ENCODE measurements around the gene MOBP.

Gene MOBP

DNA sequence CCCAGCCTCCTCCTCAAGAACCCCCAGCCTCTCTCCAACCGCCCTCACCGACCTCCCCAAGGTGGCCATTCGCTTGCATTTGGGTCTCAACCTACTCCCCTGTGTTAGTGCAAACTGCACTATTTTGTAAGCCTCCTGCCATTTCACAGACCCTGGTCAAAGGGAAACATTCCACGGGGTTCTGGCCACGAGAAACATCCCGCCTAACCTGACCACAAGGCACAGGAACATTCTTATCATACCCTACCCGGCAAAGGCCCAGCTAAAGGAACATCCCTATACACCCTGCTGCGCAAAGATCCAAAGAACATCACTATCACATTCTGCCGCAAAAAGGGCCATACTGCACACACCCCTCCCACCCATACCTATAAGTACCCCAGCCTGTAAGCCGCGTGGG, 38.0 kb upstream of the MOBP start:
- no peak overlapping the region for H2AFZ ChIP-seq (ENCODE audit: low read depth)

GRCh38 chr3:39432342-39432741, 35.1 kb upstream of the MOBP start:
- no peaks in the 10 kb centered on the region for H4K20me1 ChIP-seq (ENCODE audit: insufficient read depth)
- no peak overlapping the region for H2AFZ ChIP-seq (ENCODE audit: low read depth)
- H3K36me3 ChIP-seq (ENCODE audit: insufficient read depth), result no peaks in the 10 kb centered on the region
- H3K9ac ChIP-seq, result no peak overlapping the region
- no peaks in the 10 kb centered on the region for H3K79me2 ChIP-seq (ENCODE audit: insufficient read depth, low read depth)
- no peak overlapping the region for H3K4me2 ChIP-seq
- H3K4me3 ChIP-seq (IDR thresholded peaks at IDR 0.05; ENCODE audit: insufficient read depth, low read depth, low read length), result no peak overlapping the region
- no peak overlapping the region for H3K27ac ChIP-seq
- H3K4me1 ChIP-seq (ENCODE audit: low read depth, poor library complexity, severe bottlenecking), result no peaks in the 10 kb centered on the region
- no peaks in the 10 kb centered on the region for H3K27me3 ChIP-seq (ENCODE audit: insufficient read depth, low read depth)
- TF ChIP-seq, protein P1, sequence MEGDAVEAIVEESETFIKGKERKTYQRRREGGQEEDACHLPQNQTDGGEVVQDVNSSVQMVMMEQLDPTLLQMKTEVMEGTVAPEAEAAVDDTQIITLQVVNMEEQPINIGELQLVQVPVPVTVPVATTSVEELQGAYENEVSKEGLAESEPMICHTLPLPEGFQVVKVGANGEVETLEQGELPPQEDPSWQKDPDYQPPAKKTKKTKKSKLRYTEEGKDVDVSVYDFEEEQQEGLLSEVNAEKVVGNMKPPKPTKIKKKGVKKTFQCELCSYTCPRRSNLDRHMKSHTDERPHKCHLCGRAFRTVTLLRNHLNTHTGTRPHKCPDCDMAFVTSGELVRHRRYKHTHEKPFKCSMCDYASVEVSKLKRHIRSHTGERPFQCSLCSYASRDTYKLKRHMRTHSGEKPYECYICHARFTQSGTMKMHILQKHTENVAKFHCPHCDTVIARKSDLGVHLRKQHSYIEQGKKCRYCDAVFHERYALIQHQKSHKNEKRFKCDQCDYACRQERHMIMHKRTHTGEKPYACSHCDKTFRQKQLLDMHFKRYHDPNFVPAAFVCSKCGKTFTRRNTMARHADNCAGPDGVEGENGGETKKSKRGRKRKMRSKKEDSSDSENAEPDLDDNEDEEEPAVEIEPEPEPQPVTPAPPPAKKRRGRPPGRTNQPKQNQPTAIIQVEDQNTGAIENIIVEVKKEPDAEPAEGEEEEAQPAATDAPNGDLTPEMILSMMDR (conservative IDR thresholded peaks at IDR 0.05; ENCODE audit: low read depth, low read length), result no peak

More for the DNA sequence above, 38.0 kb upstream of the MOBP start:
- Histone ChIP-seq H3K4me1 (ENCODE audit: low read depth, poor library complexity, severe bottlenecking) (no peaks in the 10 kb centered on the region), H3K4me2 (no peak overlapping the region), H4K20me1 (ENCODE audit: insufficient read depth) (no peaks in the 10 kb centered on the region), H3K4me3 (IDR thresholded peaks at IDR 0.05; ENCODE audit: insufficient read depth, low read depth, low read length) (no peak overlapping the region), H3K79me2 (ENCODE audit: insufficient read depth, low read depth) (no peaks in the 10 kb centered on the region), H3K27me3 (ENCODE audit: insufficient read depth, low read depth) (no peaks in the 10 kb centered on the region), H3K27ac (no peak overlapping the region), H3K9ac (no peak overlapping the region), H3K36me3 (ENCODE audit: insufficient read depth) (no peaks in the 10 kb centered on the region)
- TF ChIP-seq, protein P1 (conservative IDR thresholded peaks at IDR 0.05; ENCODE audit: low read depth, low read length), result no peak

- Histone ChIP-seq H3K36me3 (ENCODE audit: insufficient read depth) (no peaks in the 10 kb centered on the region), H3K27ac (no peak overlapping the region), H3K4me3 (IDR thresholded peaks at IDR 0.05; ENCODE audit: insufficient read depth, low read depth, low read length) (no peak overlapping the region), H4K20me1 (ENCODE audit: insufficient read depth) (no peaks in the 10 kb centered on the region), H3K4me1 (ENCODE audit: low read depth, poor library complexity, severe bottlenecking) (no peaks in the 10 kb centered on the region), H3K27me3 (ENCODE audit: insufficient read depth, low read depth) (no peaks in the 10 kb centered on the region), H2AFZ (ENCODE audit: low read depth) (no peak overlapping the region), H3K4me2 (no peak overlapping the region), H3K79me2 (ENCODE audit: insufficient read depth, low read depth) (no peaks in the 10 kb centered on the region), H3K9ac (no peak overlapping the region)
- TF ChIP-seq, protein P1 (conservative IDR thresholded peaks at IDR 0.05; ENCODE audit: low read depth, low read length), result no peak
These were observed 33.8 kb upstream of the MOBP start for GRCh38 chr3:39433642-39434041.

DNA sequence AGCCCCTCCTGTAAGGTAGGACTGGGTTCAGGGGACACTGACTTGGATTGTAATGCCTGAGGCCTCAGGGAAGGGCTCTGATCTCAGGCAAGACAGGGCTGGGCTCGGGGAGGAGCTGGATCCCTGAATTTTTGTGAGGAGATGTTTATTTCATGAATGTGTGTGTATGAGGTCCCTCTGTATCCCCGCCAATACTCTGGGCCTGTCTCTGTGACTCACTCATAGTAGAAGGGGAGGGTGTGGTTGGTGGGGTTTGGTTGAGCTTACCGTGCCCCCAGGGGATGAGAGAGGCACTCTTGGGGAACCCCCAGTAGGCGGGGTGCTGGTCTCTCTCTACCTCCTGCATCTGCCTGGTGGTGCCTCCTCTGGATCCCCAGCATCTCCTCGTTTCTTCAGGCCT, 32.9 kb upstream of the MOBP start:
- no peak overlapping the region for H3K9ac ChIP-seq
- no peak overlapping the region for H3K4me2 ChIP-seq
- H3K27me3 ChIP-seq (ENCODE audit: insufficient read depth, low read depth), result no peaks in the 10 kb centered on the region
- H3K4me3 ChIP-seq (IDR thresholded peaks at IDR 0.05; ENCODE audit: insufficient read depth, low read depth, low read length), result no peak overlapping the region
- no peaks in the 10 kb centered on the region for H3K79me2 ChIP-seq (ENCODE audit: insufficient read depth, low read depth)
- no peaks in the 10 kb centered on the region for H3K4me1 ChIP-seq (ENCODE audit: low read depth, poor library complexity, severe bottlenecking)
- TF ChIP-seq, protein P1 (conservative IDR thresholded peaks at IDR 0.05; ENCODE audit: low read depth, low read length), result no peak
- H3K27ac ChIP-seq, result no peak overlapping the region
- H3K36me3 ChIP-seq (ENCODE audit: insufficient read depth), result no peaks in the 10 kb centered on the region
- H4K20me1 ChIP-seq (ENCODE audit: insufficient read depth), result no peaks in the 10 kb centered on the region
- no peak overlapping the region for H2AFZ ChIP-seq (ENCODE audit: low read depth)
